ENCODE measurements around the gene SLC38A10. TPM values are rescaled to one million over a fixed set of nuclear protein-coding genes. Genes with fewer than 3 reads are reported as not detected.

SLC38A10 gene
- total RNA-seq, 1 experiment from 2014 or later: 75.1 TPM

DNA sequence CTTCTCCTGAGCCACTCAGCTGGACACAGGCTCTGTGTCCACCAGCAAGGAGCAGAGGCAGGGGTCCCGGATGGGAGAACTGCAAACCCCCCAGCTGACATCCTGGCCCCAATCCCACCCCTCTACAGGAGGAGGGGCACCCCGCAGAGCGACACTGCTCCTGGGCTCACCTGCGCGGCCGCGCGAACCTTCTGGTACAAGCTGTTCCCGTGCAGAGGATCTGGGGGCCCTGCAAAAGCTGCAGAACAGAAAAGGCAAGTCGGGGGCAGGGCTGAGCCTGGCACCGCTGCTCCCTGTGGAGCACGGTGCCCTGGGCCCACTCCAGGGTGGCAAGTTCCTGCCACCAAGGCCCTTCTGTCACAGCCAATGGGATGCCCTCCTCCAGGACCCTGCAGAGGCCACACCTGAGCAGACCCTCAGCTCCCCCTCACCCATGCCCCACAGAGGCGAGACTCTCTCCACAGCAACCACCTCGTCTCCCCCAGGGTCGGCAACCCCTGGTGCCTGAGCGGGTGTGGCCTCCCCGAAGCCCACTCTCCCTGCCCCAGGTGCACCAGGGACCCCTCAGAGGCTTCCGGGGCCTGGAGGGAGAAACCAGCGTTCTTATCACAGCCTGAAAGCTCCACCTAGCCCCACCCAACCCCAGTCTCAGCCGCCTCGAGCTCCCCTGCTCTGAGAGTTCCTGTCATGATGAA, 61.1 kb downstream of the SLC38A10 start:
- intact Hi-C loops (cut with micrococcal nuclease; ENCODE audit: unreplicated experiment): no loop called here
- CTCF ChIA-PET: interaction anchor here (0.5 kb wide), 1 partner anchor 92 kb away, joined by 3 read pairs; no protein-coding TSS in a partner anchor
- POLR2A ChIA-PET (ENCODE audit: low non-redundant PET): no interaction called here

DNA sequence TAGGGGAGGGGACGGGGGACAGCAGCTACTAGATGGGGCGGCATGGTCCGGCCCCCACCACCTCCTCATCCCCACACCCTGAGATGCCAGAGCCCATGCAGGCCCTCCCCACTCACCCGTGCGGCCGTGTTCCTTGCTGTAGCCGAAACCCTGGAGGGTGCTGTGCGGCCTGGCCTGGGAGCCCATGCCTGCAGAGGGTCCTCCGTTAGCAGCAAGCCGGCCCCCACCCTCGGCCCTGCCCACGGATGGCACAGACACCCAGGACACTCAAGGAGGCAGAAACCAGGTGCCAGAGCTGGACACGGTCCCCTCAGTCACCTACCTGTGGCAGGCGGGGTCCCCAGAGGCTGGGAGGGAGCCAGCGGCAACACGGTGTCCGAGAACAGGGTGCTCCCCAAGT, 61.8 kb downstream of the SLC38A10 start:
- Histone ChIP-seq H3K27ac (ENCODE audit: low read depth, low read length, poor library complexity, severe bottlenecking) (no peak overlapping the region), H3K36me3 (ENCODE audit: insufficient read depth, low read length, poor library complexity, severe bottlenecking) (no peaks in the 10 kb centered on the region), H3K4me1 (ENCODE audit: insufficient read depth, low read length, poor library complexity, severe bottlenecking) (peaks cover 7% of the 10 kb centered on the region), H3K4me3 (ENCODE audit: low read depth, low read length, poor library complexity, severe bottlenecking) (no peak overlapping the region), H3K27me3 (replicated peaks; ENCODE audit: insufficient read depth, low read depth, low read length, poor library complexity) (no peaks in the 10 kb centered on the region), H3K9me3 (ENCODE audit: low read depth, low read length, poor library complexity, severe bottlenecking) (no peaks in the 10 kb centered on the region)
- TF ChIP-seq EZH2 (IDR thresholded peaks at IDR 0.05; ENCODE audit: borderline replicate concordance, low read depth, low read length, poor library complexity, severe bottlenecking): no peak
- TF ChIP-seq, protein P1, sequence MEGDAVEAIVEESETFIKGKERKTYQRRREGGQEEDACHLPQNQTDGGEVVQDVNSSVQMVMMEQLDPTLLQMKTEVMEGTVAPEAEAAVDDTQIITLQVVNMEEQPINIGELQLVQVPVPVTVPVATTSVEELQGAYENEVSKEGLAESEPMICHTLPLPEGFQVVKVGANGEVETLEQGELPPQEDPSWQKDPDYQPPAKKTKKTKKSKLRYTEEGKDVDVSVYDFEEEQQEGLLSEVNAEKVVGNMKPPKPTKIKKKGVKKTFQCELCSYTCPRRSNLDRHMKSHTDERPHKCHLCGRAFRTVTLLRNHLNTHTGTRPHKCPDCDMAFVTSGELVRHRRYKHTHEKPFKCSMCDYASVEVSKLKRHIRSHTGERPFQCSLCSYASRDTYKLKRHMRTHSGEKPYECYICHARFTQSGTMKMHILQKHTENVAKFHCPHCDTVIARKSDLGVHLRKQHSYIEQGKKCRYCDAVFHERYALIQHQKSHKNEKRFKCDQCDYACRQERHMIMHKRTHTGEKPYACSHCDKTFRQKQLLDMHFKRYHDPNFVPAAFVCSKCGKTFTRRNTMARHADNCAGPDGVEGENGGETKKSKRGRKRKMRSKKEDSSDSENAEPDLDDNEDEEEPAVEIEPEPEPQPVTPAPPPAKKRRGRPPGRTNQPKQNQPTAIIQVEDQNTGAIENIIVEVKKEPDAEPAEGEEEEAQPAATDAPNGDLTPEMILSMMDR (conservative IDR thresholded peaks at IDR 0.05; ENCODE audit: low read depth, low read length): no peak
- BruUV-seq (replicated peaks): no TSS peak
- POLR2A ChIA-PET (ENCODE audit: low non-redundant PET): no interaction called here
- intact Hi-C loops (cut with micrococcal nuclease; ENCODE audit: unreplicated experiment): no loop called here
- CTCF ChIA-PET: no interaction called here
- DNase-seq (ENCODE audit: low spot score): no peak

More for the DNA sequence above, 61.1 kb downstream of the SLC38A10 start:
- Histone ChIP-seq H3K27ac (ENCODE audit: low read depth, low read length, poor library complexity, severe bottlenecking) (no peak overlapping the region), H3K4me1 (ENCODE audit: insufficient read depth, low read length, poor library complexity, severe bottlenecking) (peaks cover 7% of the 10 kb centered on the region), H3K4me3 (ENCODE audit: low read depth, low read length, poor library complexity, severe bottlenecking) (no peak overlapping the region), H3K36me3 (ENCODE audit: insufficient read depth, low read length, poor library complexity, severe bottlenecking) (no peaks in the 10 kb centered on the region), H3K27me3 (replicated peaks; ENCODE audit: insufficient read depth, low read depth, low read length, poor library complexity) (no peaks in the 10 kb centered on the region), H3K9me3 (ENCODE audit: low read depth, low read length, poor library complexity, severe bottlenecking) (no peaks in the 10 kb centered on the region)
- no peak for DNase-seq (ENCODE audit: low spot score)
- TF ChIP-seq, protein P1 (conservative IDR thresholded peaks at IDR 0.05; ENCODE audit: low read depth, low read length): no peak
- no TSS peak for BruUV-seq (replicated peaks)

DNA sequence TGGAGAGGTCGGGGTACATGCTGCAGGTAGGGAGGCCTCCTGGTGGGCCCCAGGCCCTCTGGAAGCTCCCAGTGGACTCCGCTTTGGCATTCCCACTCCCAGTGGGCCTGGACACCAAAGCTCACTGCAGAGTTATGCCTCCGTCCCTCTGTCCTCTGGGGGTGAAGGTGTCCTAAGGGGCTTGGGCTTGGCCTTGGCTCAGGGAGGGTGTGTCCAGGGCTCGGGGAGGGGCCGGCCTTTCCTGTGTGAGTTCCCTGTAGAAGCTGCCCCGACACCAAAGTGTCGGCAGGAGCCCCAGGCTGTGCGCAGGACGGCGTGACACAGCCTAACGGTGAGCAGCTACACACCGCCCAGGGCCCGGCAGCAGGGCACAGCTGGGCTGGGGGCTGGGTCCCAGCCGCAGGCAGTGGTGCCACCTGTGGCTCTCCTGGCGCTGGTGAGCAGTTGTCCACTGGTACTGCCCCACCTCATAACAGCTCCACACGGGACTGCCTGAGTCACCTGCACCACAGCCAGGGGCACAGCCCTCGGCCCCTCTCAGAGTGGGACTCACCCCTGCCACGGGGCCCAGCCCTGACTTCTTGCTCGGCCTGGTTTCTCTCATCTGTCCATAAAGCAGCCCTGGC, 62.4 kb downstream of the SLC38A10 start:
- TF ChIP-seq, protein P1 (conservative IDR thresholded peaks at IDR 0.05; ENCODE audit: low read depth, low read length): no peak
- no peak for TF ChIP-seq EZH2 (IDR thresholded peaks at IDR 0.05; ENCODE audit: borderline replicate concordance, low read depth, low read length, poor library complexity, severe bottlenecking)
- ChIA-PET CTCF (no interaction called here), POLR2A (ENCODE audit: low non-redundant PET) (no interaction called here)
- no TSS peak for BruUV-seq (replicated peaks)
- Histone ChIP-seq H3K9me3 (ENCODE audit: low read depth, low read length, poor library complexity, severe bottlenecking) (no peaks in the 10 kb centered on the region), H3K27ac (ENCODE audit: low read depth, low read length, poor library complexity, severe bottlenecking) (no peak overlapping the region), H3K4me1 (ENCODE audit: insufficient read depth, low read length, poor library complexity, severe bottlenecking) (peaks cover 2% of the 10 kb centered on the region), H3K36me3 (ENCODE audit: insufficient read depth, low read length, poor library complexity, severe bottlenecking) (no peaks in the 10 kb centered on the region), H3K27me3 (replicated peaks; ENCODE audit: insufficient read depth, low read depth, low read length, poor library complexity) (no peaks in the 10 kb centered on the region), H3K4me3 (ENCODE audit: low read depth, low read length, poor library complexity, severe bottlenecking) (no peak overlapping the region)
- DNase-seq (ENCODE audit: low spot score): no peak
- intact Hi-C loops (cut with micrococcal nuclease; ENCODE audit: unreplicated experiment): no loop called here
